ENCODE data around the gene ADM2.
"Not testable (repeated sequence)": the region's sequence is repeated elsewhere in the genome, so short reads cannot be mapped to it uniquely, and the experiment has no call there.

The ADM2 gene

DNA sequence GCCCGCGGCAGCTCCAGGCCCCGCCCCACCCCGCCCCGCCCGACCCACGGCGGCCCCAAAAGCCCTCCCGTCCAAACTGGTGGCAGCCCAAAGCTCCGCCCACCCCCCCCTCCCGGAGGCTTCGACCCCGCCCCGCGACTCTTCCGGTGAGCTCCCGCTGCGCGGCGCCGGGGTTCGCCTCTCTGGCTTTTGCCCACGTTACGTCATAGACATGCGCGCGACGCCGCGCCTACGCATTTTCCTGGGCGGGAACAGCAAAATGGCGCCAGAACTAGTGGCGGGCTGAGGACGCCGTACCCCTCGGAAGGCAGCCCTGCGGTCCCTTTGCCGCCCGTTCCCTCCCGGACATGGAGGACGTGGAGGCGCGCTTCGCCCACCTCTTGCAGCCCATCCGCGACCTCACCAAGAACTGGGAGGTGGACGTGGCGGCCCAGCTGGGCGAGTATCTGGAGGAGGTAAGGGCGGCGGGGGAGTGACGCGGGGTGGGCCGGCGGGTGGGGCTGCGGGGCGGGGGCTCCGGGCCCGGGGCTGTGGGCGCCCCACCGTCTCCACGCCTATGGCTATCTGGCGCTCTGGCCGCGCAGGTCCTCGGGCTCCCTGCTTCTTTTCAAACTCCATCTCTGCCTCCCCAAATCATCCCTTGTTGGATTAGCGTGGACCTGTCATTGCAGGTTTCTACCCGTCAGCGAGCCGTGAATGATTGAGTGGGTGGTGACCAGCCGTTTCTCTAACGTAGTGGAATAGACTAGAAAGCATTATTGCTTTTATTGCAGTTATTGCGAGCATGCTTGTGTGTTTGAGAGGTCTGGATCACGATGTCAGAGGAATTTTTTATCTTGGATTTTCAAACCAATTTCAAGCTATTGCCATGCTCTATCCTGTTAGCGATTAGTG lies 26.9 kb downstream of the ADM2 start, which contains the start of gene NCAPH2:
TSS of gene NCAPH2 (plus strand) at position 234 of the 894 bp plus-strand sequence. CDS start at position 348, 114 bp downstream.
- DNase-seq: peak; percentile 96

DNA sequence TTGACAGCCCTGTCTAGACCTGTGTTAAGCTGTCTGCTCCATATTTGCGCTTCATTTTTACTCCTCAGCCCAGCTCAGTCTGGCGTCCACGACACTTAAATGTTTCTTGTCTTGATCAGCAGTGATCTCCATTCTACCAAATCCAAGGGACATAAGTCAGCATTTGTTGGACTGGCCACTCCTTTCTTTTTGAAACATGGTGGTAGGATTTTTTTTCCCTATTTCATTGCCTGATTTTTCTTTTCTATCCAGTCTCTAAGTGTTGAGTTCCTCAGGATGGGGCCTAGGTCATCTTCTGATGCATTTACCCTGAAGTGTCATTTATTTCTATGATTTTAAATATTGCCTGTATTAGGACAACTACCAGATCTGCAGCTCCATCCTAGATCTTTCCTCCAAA lies 27.6 kb downstream of the ADM2 start:
- DNase-seq: no peak

DNA sequence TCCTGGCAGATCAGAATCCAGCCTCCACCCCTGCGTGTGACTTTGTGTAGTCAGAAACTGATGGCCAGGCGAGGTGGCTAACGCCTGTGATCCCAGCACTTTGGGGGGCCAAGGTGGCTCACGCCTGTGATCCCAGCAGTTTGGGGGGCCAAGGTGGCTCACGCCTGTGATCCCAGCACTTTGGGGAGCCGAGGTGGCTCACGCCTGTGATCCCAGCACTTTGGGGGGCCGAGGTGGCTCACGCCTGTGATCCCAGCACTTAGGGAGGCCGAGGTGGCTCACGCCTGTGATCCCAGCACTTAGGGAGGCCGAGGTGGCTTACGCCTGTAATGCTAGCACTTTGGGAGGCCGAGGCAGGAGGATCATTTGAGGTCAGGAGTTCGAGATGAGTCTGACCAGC lies 31.8 kb downstream of the ADM2 start:
- no peak for DNase-seq

DNA sequence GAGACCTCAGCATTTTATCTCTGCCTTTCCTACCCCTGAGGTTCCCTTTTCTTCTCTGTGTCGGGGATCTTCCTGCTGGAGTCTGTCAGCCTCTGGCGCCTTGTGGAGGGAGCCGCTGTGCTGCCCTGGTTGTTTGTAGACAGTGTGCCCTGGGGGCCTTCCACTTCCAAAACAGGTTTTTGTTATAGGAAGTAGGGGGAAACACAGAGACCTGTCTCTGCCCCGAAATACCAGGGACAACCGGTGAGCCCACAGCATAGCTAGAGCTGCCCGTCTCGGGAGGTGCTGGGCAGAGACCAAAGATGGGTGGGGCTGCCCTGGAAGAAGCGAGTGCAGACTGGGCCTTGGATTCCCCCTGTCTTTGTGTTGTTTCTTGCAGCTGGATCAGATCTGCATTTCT lies 34.7 kb downstream of the ADM2 start:
- no peak for DNase-seq

DNA sequence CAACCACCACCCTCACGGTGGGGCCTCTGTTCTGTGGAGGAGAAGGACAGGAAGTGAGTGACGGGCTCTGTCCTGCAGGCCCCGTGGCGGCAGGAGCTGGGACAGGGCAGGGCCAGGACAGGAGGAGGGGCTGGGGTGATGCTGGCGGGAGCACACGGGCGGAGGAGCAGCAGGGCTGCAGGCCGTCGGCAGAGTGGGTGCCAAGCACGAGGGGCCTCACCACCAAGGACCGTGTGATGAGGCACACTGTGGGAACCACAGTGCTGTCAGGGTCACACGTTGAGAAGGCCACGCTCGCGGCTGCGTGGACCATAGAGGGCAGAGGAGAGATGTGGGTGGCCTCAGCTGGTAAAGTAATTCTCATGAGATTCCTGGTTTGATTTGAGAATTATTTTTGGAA lies 35.5 kb downstream of the ADM2 start:
- no peak for DNase-seq

DNA sequence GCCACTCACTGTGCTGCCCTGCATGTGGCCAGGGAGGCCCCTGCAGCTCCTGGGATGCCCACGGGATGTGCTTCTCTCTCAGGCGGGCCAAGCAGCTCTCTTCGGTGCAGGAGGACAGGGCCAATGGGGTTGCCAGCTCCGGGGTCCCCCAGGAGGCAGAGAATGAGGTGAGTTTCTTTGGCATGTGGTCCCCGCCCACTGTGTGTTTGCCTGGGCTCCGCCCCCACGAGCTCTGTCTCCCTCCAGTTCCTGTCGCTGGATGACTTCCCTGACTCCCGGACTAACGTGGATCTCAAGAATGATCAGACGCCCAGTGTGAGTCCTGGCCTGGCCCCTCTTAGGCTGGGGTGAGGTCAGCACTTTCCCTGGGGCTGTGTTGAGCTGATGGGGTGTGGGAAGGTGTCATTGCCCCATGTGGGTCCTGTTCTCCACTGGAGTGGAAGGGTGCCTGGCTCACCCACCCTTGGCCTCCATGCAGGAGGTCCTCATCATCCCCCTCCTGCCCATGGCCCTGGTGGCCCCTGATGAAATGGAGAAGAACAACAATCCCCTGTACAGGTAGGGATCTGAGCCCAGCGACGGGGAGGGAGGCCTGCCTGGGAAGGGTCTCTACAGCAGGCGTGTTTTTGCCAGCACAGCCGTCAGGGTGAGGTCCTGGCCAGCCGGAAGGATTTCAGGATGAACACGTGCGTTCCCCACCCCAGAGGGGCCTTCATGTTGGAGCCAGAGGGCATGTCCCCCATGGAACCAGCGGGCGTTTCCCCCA lies 36.3 kb downstream of the ADM2 start:
- DNase-seq: no peak

DNA sequence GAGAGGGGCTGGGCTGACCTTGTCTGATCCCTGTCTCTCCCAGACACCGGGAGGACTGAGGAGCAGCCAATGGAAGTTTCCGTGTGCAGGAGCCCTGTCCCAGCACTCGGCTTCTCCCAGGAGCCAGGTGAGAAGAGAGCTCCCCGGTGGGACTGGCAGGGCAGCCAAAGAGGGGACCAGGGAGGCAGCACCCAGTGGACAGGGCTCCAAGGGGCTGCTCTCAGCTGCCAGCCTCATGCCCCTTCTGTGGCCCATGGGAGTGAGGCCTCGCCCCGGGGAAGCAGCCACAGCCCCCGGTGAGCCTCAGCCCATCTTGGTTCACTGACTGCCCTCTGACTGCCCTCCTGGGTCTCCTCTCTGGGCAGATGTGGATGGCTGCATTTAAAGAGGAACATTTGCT lies 37.3 kb downstream of the ADM2 start:
- no peak for DNase-seq

DNA sequence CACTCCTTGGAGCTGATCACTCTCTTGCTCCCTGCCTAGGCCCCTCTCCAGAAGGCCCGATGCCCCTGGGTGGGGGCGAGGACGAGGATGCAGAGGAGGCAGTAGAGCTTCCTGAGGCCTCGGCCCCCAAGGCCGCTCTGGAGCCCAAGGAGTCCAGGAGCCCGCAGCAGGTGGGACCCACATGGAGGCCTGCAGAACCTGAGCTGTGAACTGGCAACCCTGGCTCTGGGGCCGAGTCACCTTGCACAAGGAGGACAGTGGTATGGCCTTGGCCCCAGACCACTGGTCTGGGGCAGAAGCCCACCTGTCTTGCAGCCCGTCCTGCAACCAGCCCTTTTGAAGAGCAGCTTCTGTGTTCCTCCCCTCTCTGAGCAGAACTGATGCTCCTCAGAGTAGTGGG lies 37.8 kb downstream of the ADM2 start:
- no peak for DNase-seq

DNA sequence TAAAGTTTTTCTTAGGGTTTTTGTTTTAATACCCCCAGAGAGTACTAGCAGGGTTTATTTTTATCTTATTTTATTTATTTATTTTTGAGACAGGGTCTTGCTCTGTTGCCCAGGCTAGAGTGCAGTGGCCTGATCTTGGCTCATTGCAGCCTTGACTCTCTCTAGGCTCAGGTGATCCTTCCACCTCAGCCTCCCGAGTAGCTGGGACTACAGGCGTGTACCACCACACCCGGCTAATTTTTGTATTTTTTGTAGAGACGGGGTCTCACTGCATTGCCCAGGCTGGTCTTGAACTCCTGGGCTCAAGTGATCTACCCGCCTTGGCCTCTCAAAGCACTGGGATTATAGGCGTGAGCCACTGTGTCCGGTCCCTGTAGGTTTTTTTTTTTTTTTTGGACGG lies 38.8 kb downstream of the ADM2 start:
- not testable (repeated sequence) for DNase-seq

DNA sequence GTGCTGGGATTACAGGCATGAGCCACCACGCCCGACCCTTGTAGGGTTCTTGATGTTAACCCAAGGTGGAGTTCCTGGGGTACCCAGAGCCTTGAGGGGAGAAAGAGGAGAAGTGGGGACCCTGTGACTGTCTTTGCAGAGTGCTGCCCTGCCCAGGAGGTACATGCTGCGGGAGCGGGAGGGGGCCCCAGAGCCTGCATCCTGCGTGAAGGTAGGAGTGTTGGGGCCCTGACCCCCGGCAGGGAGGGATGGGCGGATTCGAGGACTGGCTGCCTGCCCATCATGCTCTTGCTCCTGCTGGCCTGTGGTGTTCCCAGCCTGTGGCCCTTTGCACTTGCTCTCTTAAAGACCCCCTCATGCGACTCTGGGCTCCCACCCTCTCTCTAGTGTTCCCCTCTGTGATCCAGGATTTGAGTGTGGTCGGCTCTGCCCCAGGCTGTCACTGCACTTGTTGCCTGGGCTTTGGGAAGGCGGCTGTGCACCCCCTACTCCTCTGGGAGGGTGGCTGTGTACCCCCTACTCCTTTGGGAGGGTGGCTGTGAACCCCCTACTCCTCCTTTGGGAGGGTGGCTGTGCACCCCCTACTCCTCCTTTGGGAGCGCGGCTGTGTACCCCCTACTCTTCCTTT lies 39.6 kb downstream of the ADM2 start:
- no peak for DNase-seq

DNA sequence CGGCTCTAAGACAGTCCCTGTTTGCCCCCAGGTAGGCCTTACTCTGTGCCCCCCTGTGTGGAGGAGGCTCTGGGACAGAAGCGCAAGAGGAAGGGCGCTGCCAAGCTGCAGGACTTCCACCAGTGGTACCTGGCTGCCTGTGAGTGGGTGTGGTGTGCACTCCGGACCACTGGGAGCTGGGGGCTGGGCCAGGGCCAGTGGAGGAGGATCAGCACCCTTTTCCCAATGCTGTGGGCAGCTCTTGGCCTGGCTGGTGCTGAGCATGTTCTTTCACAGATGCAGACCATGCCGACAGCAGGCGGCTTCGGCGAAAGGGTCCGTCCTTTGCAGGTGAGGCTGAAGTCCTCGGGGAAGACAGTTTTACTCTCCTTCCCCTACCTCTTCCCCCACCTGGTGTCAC lies 40.4 kb downstream of the ADM2 start:
- no peak for DNase-seq

DNA sequence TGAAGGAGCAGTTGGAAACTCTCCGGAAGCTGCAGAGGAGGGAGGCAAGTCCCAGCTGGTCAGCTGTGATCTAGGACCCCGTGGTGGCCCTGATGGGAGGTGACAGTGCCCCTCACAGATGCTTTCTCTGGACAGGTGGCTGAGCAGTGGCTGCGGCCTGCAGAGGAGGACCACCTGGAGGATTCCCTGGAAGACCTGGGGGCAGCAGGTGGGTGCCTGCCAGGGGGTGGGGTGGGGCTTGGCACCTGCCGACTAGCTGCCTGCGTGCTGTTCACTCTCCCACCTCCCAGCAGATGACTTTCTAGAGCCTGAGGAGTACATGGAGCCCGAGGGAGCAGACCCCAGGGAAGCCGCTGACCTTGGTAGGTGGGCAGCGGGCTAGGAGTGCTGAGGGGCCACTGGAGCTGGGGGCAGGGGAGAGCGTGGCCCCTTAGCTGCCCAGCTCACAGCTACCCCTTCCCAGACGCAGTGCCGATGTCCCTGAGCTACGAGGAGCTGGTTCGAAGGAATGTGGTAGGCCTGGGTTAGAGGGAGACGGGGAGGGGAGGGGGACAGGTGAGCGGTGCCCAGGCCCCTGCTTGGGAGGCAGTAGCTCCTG lies 41.0 kb downstream of the ADM2 start:
- no peak for DNase-seq

DNA sequence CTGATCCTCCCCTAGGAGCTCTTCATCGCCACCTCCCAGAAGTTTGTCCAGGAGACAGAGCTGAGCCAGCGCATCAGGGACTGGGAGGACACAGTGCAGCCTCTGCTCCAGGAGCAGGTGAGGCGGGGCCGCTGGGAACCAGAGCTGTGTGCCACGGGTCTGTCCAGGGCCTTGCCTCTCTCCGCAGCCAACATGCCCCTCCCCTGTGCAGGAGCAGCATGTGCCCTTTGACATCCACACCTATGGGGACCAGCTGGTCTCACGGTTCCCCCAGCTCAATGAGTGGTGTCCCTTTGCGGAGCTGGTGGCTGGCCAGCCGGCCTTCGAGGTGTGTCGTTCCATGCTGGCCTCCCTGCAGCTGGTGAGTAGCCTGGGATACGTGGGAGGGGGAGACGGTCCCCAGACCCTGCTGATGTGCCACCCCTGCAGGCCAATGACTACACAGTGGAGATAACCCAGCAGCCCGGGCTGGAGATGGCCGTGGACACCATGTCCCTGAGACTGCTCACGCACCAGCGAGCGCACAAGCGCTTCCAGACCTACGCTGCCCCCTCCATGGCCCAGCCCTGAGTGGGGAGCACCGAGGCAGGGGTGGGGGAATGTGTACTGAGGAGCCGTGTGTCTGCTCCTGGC lies 41.6 kb downstream of the ADM2 start:
- DNase-seq: no peak

DNA sequence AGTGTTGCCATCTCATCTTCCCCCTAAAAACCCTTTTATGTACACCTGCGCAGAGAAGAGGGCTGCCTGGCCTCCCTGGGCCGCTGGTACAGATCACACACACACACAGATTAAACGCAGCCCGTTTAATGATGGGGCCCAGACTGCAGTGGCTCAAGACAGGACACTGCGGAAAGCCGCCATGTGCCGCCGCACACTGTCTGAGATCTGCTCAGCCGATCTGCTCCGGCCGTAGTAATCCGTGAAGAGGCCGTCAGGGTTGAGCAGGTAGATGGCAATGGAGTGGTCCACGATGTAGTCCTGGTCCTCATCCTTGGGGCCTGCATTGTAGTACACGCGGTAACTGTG lies 42.1 kb downstream of the ADM2 start:
- no peak for DNase-seq

DNA sequence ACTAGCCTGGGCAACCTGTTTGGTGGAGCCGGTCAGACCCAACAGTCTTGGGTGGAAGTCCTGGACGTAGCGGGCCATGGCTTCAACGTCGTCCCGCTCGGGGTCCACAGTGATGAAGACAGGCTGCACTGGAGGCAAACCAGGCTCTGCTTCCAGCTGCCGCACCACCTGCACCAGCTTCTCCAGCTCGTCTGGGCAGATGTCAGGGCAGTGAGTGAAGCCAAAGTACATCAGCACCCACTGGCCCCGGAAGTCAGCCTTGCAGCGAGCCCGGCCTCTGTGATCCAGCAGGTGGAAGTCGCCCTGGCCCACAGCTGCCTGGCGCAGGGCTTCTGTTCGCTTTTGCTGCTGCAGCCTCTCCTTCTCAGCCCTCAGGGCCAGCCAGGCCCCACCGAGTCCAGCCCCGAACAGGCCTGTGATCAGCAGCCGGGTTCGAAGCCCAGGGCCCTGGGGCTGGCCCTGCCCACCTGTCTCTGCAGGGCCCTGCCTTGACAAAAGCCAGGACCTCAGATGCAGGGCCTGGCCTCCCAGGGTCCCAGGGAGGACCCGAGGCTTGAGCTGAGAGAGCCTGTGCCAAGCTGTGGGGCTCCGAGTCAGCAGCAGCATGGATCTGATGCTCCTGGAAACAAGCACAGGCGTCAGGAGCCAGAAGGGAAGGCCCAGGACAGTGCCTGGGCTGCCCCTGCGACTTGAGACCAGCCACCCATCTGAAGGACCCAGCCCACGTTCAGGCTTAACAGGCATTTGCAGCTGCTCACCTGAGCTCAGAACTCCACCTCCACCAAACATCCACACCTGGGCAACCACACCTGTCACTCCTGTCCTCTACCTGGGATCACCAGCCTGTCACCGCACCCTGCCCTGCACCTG lies 42.7 kb downstream of the ADM2 start:
- no peak for DNase-seq

DNA sequence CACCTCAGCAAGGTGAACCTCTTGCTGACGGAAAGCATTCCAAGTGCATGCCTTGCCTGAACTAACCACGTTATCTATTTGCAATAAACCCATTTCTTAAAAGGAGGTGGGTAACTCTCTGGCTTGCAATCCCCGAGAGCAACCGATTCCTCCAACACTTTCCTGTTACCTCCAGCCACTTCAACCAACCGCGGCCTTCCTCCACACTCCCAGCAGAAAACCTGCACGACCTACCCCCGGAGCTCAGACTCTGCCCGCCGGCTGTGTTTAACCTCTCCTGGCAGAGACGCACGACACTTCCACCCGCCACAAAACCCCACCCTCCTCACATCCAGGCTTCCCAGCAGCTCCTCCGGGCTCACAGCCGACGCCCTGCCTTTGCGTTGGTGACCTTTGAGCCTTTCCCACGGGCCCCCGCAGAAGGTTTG lies 43.3 kb downstream of the ADM2 start:
- DNase-seq: no peak

DNA sequence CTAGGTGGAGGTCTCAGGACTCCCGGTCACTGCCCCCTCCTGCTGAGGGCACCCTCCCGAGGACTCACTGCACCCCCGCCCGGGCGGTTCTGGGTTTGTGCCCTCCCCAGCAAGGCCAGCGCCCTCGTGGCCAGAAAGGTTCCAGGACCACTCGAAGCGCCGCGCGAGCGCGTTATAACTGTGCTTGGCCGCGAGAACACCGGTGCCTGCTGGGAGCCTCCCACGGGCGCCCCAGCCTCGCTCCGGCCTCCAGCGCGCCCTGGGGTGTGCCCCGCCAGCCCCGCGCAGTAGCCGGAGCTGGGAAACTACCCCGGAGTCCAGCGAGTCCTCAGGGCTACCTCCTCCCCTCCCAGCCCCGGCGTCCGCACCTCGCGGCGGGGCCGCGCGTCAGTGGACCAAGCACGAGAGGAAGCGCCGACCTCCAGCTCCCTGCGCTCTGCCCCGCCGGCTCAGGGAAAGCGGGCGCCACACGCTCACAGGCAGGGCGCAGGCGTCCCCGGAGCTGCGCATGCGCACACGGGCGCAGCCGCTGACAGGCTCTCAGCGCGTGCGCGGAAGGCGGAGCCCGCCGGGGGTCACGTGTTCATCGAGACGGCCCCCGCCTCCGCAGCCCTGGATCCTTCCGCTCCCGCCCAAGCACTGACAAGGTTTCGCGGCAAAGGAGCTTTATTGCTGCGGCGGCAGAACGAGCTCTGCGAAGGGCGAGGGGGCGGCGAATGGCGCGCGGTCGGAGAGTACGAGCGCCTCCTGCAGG lies 43.9 kb downstream of the ADM2 start, which contains the start of gene SCO2:
TSS of gene SCO2 (minus strand) at position 495 of the 754 bp plus-strand sequence. CDS start 1,187 bp downstream, outside the sequence.
- DNase-seq: peak; percentile 99

DNA sequence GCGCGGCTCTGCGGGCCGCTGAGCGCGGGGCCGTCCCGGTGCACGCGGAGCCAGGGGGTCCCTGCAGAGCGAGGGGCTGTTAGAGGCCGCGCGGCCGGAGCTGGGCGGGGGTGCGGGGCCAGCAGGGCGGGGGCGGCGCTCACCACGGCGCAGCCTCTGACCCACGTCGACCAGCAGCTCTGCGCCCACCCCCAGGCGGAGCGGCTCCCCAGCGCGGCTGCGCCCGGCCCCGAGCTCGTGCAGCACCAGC lies 44.4 kb downstream of the ADM2 start:
- DNase-seq: no peak

DNA sequence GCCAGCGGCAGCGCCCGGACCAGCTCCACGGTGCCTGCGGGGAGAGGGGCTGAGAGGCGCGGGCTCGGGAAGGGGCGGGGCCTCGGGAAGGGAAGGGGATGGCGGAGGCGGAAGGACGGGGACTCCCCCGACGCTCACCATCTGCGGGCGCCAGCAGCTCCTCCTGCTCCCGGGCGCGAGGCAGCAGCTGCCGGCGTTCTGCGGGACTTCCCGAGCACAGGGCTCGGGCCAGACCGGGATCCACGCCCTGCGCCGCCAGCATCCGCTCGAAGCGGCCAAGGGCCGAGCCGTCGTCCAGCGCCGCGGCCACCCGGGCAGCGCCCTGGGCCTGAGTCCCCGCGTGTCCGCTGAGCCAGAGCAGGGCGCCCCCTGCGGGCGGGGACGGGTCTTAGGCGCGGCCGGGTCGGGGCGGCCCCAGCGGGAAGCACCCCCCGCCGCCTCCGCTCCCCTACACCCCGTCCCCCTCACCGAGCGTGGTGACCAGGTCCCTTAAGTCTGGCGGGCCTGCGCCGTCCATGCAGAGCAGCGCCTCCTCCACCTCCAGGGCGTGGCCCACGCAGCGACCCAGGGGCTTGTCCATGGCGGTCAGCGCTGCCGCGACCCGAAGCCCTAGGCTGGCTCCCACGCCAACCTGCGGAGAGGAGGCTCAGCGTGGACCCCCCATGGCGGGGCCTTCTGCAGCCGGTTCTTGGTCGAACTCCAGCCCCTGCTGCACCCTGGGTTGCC lies 44.9 kb downstream of the ADM2 start:
- peak; percentile 89 for DNase-seq

All from retina (tissue), 1 donor.